ENCODE results near the gene GABRG2.

The GABRG2 gene

DNA sequence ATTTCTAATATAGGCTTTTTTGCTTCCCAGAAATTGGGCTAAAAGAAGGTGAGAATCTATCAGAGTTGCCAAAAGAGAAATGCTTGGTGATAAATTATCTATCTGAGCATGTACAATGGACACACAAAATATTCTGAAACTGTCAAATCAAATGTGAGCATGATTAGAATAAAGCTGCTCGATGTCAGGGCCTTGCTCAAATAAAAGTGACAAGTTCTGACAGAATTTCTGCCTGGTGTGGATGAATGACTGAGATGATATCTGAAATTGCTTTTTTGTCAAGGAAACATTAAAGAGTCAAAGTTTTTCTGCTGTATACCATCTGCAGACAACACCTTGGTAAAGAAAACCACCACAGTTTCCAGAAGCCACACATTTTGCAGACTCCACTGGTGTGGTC, 128.8 kb downstream of the GABRG2 start:
- no peak for DNase-seq

DNA sequence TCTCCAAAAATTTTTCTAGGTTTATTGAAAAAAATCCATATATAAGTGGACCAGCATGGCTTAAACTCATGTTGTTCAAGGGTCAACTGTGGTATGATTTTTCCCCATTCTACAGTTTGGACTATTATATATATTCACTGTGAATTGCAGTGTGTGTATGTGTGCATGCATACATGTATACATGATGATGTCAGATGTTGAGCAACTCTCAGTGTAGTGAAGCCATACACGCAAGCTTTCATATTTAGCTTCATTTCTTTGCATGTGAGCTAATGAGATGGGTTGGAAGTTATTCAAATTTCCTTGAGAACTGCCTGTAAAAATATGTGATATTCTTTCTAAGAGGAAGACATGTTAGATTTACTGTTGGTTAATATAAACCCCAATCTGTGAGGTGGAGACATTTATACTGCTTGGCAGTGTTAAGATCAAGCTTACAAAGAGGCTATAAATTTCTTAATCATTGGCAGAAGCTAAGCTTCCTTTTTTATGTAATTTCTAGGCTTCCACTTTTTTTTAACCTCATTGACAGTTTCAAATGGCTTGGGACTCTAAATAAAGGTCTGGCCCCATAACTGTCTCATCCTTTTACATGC, 134.8 kb downstream of the GABRG2 start:
- no peak for DNase-seq
